Measurements from ENCODE around the gene FILIP1L. TPM values are rescaled to one million over a fixed set of nuclear protein-coding genes. Genes with fewer than 3 reads are reported as not detected.

The FILIP1L gene
- total RNA-seq, 2 experiments from 2014 or later = 0.10 to 0.17 TPM

- Mint-ChIP-seq H3K27ac (no peak overlapping the region), H3K27me3 (no peaks in the 10 kb centered on the region), H3K9me3 (no peaks in the 10 kb centered on the region), H3K4me1 (ENCODE audit: low read depth) (peaks cover 22% of the 10 kb centered on the region), H3K4me3 (no peak overlapping the region), H3K36me3 (peaks cover 15% of the 10 kb centered on the region)
- intact Hi-C loops (cut with micrococcal nuclease) = loop anchor here (1.0 kb wide), 1 partner anchor 8 kb away; no protein-coding TSS in a partner anchor
- ChIA-PET CTCF (interaction anchor here (1.5 kb wide), 1 partner anchor 16 kb away, joined by 3 read pairs; no protein-coding TSS in a partner anchor), POLR2A (interaction anchor here (0.6 kb wide), 1 partner anchor 214 kb away, joined by 4 read pairs; no protein-coding TSS in a partner anchor)
- no peak for DNase-seq
These were observed 254.5 kb downstream of the FILIP1L start for GRCh38 chr3:99859825-99860224.

DNA sequence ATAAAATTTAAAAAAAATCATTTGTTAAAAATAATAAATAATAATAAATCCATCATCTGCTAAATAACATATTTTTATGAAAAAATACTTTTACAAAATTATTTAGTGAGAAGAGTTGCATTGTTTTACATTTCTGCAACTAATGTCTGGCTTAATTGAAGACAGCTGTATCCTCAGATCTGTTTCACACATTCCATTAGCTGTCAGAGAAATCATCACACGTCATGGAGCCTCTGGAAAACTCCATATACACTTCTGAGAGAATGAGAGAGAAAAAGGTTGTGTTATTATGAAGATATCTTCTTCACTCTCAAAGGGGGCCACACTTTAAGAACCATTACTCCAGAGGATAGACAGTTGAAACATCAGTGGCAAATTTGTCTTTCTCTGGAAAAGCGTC is 255.8 kb downstream of the FILIP1L start:
- Mint-ChIP-seq H3K4me1 (ENCODE audit: low read depth) (peaks cover 22% of the 10 kb centered on the region), H3K27ac (no peak overlapping the region), H3K36me3 (peaks cover 13% of the 10 kb centered on the region), H3K27me3 (no peaks in the 10 kb centered on the region), H3K9me3 (no peaks in the 10 kb centered on the region), H3K4me3 (no peak overlapping the region)
- ChIA-PET POLR2A (no interaction called here), CTCF (no interaction called here)
- intact Hi-C loops (cut with micrococcal nuclease) = no loop called here
- no peak for DNase-seq

DNA sequence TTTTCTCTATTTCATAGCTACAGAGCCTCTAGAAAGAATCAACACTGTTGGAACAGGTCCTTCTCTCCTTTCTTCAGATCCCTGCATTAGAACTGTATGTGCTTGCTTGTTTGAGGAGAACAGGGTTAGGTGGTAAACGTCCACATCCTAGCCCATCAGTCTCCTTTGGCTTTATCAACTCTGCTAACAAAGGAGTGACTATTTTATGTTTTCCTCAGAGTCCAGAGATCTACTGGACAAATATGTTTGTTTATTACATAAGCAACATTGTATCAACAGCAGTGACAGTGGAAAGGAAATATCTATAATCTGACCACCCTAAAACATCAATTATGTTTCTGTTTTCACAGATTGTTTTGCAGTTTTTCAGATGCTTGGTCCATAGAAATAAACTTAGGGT is 257.0 kb downstream of the FILIP1L start:
- H3K27me3 Mint-ChIP-seq = no peaks in the 10 kb centered on the region
- ChIA-PET CTCF (interaction anchor here (0.6 kb wide), 1 partner anchor 606 kb away, joined by 3 read pairs; no protein-coding TSS in a partner anchor), POLR2A (no interaction called here)
- intact Hi-C loops (cut with micrococcal nuclease) = no loop called here
- H3K36me3 Mint-ChIP-seq = peaks cover 8% of the 10 kb centered on the region
- no peak overlapping the region for H3K4me3 Mint-ChIP-seq
- no peak overlapping the region for H3K27ac Mint-ChIP-seq
- peaks cover 22% of the 10 kb centered on the region for H3K4me1 Mint-ChIP-seq (ENCODE audit: low read depth)
- no peak for DNase-seq
- no peaks in the 10 kb centered on the region for H3K9me3 Mint-ChIP-seq

DNA sequence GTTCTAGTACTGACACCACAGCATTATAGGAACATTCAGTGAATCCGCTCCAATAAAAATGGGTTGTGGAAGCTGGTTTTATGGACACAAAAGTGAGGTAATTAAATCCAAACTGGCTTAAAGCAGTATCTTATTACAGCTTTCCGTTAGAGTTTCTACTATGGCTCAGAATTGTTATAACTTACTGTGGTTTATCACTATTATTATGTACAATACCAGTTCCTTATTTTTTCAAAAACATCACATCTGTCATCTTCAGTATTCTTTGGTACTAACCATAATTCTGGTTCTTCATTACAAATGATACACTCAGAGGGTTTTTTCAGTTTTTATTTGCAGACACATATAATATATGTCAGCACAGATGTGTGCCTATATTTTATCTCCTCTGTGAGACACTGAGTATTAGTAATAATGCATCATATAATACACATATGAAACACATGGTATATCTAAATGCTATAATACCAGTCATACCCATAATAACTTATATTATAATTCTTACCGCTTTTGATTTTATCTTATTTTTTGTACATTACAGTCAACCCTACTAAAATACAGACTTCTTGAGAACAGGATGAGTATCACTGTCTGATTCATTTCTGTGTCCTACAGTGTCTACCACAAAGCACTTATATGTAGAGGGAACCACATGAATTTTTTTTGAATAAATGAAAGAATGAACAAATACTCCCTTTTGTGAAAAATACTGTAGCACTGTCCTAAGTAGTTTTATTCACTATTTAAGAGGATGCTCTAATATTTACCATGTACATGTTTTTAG is 257.7 kb downstream of the FILIP1L start:
- ChIA-PET POLR2A (no interaction called here), CTCF (no interaction called here)
- Mint-ChIP-seq H3K4me1 (ENCODE audit: low read depth) (peaks cover 22% of the 10 kb centered on the region), H3K36me3 (peaks cover 8% of the 10 kb centered on the region), H3K27me3 (no peaks in the 10 kb centered on the region), H3K27ac (no peak overlapping the region), H3K4me3 (no peak overlapping the region), H3K9me3 (no peaks in the 10 kb centered on the region)
- intact Hi-C loops (cut with micrococcal nuclease) = loop anchor here (1.0 kb wide), 4 partner anchors 19 to 191 kb away; no protein-coding TSS in a partner anchor
- no peak for DNase-seq

- ChIA-PET CTCF (interaction anchor here (2.1 kb wide), 1 partner anchor 12 kb away, joined by 7 read pairs; no protein-coding TSS in a partner anchor), POLR2A (no interaction called here)
- H3K27me3 Mint-ChIP-seq = no peaks in the 10 kb centered on the region
- H3K36me3 Mint-ChIP-seq = peaks cover 8% of the 10 kb centered on the region
- H3K9me3 Mint-ChIP-seq = no peaks in the 10 kb centered on the region
- H3K4me1 Mint-ChIP-seq (ENCODE audit: low read depth) = peaks cover 22% of the 10 kb centered on the region
- no peak overlapping the region for H3K4me3 Mint-ChIP-seq
- H3K27ac Mint-ChIP-seq = no peak overlapping the region
- no peak for DNase-seq
- intact Hi-C loops (cut with micrococcal nuclease) = loop anchor here (1.0 kb wide), 4 partner anchors 19 to 191 kb away; no protein-coding TSS in a partner anchor
These were observed 258.4 kb downstream of the FILIP1L start for GRCh38 chr3:99855900-99856299.

- H3K9me3 Mint-ChIP-seq = no peaks in the 10 kb centered on the region
- POLR2A ChIA-PET = no interaction called here
- H3K27ac Mint-ChIP-seq = no peak overlapping the region
- no peak overlapping the region for H3K4me3 Mint-ChIP-seq
- H3K4me1 Mint-ChIP-seq (ENCODE audit: low read depth) = peaks cover 22% of the 10 kb centered on the region
- no peak for DNase-seq
- peaks cover 8% of the 10 kb centered on the region for H3K36me3 Mint-ChIP-seq
- H3K27me3 Mint-ChIP-seq = no peaks in the 10 kb centered on the region
- CTCF ChIA-PET = interaction anchor here (2.1 kb wide), 1 partner anchor 11 kb away, joined by 7 read pairs; no protein-coding TSS in a partner anchor
- intact Hi-C loops (cut with micrococcal nuclease) = no loop called here
These were observed 259.5 kb downstream of the FILIP1L start for GRCh38 chr3:99854756-99855298.

DNA sequence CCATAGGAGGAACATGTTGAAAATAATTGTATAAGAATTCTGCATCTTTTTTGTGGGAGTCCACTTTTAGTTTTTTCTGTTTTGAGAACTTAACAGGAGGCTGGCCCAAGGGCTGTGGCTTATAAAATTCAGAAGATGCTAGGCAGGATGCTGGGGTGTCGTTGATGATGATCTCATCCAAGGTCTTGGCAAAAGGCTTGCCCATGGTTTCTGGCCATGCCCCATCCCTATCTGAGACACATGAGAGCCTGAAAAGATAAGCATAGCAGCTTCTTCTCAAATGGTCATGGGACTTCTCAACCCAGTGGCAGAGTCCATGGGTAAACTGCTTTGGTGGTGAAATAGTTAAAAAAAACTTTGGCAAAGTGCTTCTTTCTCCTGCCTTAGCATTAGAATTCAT is 261.4 kb downstream of the FILIP1L start:
- no peak overlapping the region for H3K27ac Mint-ChIP-seq
- peaks cover 24% of the 10 kb centered on the region for H3K4me1 Mint-ChIP-seq (ENCODE audit: low read depth)
- no peak overlapping the region for H3K4me3 Mint-ChIP-seq
- intact Hi-C loops (cut with micrococcal nuclease) = no loop called here
- POLR2A ChIA-PET = no interaction called here
- CTCF ChIA-PET = interaction anchor here (1.2 kb wide), 1 partner anchor 10 kb away, joined by 3 read pairs; no protein-coding TSS in a partner anchor
- H3K27me3 Mint-ChIP-seq = no peaks in the 10 kb centered on the region
- no peaks in the 10 kb centered on the region for H3K9me3 Mint-ChIP-seq
- DNase-seq = no peak
- peaks cover 3% of the 10 kb centered on the region for H3K36me3 Mint-ChIP-seq

DNA sequence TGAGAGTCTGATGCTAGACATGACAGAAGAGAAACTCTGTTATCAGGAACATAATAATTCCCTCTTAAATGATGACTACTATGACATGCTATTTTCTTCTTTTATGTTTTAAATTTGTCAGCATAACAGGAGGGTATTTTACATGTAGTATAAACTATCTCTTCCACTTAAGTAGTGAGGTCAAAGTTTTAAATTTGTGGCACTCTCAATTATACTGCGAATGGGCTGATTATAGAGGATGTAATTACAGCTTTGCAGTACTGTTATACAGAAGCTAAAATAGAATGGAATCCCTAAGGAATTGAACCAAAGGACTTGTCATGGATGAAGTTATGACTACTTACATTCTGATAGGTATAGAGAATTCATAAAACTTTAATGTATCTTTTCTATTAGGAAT is 262.3 kb downstream of the FILIP1L start:
- Mint-ChIP-seq H3K27me3 (no peaks in the 10 kb centered on the region), H3K27ac (no peak overlapping the region), H3K9me3 (no peaks in the 10 kb centered on the region), H3K36me3 (peaks cover 3% of the 10 kb centered on the region), H3K4me1 (ENCODE audit: low read depth) (peaks cover 20% of the 10 kb centered on the region), H3K4me3 (no peak overlapping the region)
- CTCF ChIA-PET = interaction anchor here (1.2 kb wide), 1 partner anchor 9 kb away, joined by 3 read pairs; no protein-coding TSS in a partner anchor
- intact Hi-C loops (cut with micrococcal nuclease) = no loop called here
- DNase-seq = no peak
- POLR2A ChIA-PET = no interaction called here

DNA sequence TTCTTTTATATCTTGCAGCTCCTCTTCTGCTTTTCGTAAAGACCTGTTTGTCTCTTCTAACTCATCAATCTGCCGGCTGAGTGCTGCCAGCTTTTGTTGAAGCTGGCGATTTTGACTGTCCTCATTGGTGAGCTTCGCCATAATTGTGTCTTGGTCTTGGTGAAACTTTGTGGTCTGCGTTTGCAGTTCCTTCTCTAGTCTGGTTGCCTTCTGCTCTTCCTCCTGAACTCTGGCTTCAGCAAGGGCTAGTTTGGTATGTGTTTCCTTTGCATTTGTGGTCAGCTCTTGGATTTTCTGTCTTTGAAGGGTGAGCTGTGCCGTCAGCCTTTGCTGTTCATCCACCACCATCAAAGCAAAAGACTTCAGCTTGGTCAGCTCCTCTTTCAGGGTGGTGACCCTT is 263.7 kb downstream of the FILIP1L start:
- H3K36me3 Mint-ChIP-seq = no peaks in the 10 kb centered on the region
- no peak for DNase-seq
- ChIA-PET POLR2A (no interaction called here), CTCF (interaction anchor here (1.0 to 1.3 kb wide), 4 partner anchors 19 to 403 kb away, joined by 3 to 5 read pairs (median 3); no protein-coding TSS in a partner anchor)
- no peak overlapping the region for H3K4me3 Mint-ChIP-seq
- intact Hi-C loops (cut with micrococcal nuclease) = no loop called here
- no peak overlapping the region for H3K27ac Mint-ChIP-seq
- H3K4me1 Mint-ChIP-seq (ENCODE audit: low read depth) = peaks cover 8% of the 10 kb centered on the region
- H3K27me3 Mint-ChIP-seq = no peaks in the 10 kb centered on the region
- no peaks in the 10 kb centered on the region for H3K9me3 Mint-ChIP-seq

GRCh38 chr3:99848433-99848832 is 265.9 kb downstream of the FILIP1L start:
- no peak for DNase-seq
- Mint-ChIP-seq H3K27me3 (no peaks in the 10 kb centered on the region), H3K36me3 (no peaks in the 10 kb centered on the region), H3K4me3 (no peak overlapping the region), H3K27ac (no peak overlapping the region), H3K9me3 (no peaks in the 10 kb centered on the region), H3K4me1 (ENCODE audit: low read depth) (peaks cover 16% of the 10 kb centered on the region)
- POLR2A ChIA-PET = no interaction called here
- intact Hi-C loops (cut with micrococcal nuclease) = no loop called here
- CTCF ChIA-PET = no interaction called here

- no peaks in the 10 kb centered on the region for H3K36me3 Mint-ChIP-seq
- H3K9me3 Mint-ChIP-seq = no peaks in the 10 kb centered on the region
- DNase-seq = no peak
- no peaks in the 10 kb centered on the region for H3K27me3 Mint-ChIP-seq
- intact Hi-C loops (cut with micrococcal nuclease) = no loop called here
- POLR2A ChIA-PET = no interaction called here
- CTCF ChIA-PET = interaction anchor here (0.9 to 1.5 kb wide), 4 partner anchors 15 to 414 kb away, joined by 3 to 4 read pairs (median 4); partner anchors contain the start of gene TBC1D23
- H3K4me1 Mint-ChIP-seq (ENCODE audit: low read depth) = peaks cover 16% of the 10 kb centered on the region
- H3K4me3 Mint-ChIP-seq = no peak overlapping the region
- H3K27ac Mint-ChIP-seq = no peak overlapping the region
These were observed 267.7 kb downstream of the FILIP1L start for GRCh38 chr3:99846477-99847160.

DNA sequence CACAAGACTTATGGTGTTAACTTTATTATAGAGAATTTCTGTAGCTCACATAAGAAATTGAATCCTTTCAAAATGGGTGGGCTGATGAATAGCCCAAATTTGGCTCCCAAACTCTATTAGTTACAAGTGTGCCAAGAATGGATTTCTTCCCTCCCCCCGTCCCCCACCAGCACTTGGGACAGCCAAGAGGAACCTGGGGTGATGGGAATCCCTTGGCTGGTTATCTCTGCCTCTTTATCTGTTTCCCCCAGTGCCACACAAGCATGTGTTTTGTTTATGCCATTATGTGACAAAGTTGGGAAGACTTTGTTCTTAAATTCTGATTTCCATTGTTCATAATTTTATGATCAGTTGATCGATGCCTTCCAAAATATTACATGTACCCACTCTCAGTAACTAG is 268.3 kb downstream of the FILIP1L start:
- CTCF ChIA-PET = interaction anchor here (1.0 kb wide), 1 partner anchor 414 kb away, joined by 3 read pairs; the partner anchor contains the start of gene TBC1D23
- Mint-ChIP-seq H3K27me3 (no peaks in the 10 kb centered on the region), H3K36me3 (no peaks in the 10 kb centered on the region), H3K27ac (no peak overlapping the region), H3K9me3 (no peaks in the 10 kb centered on the region), H3K4me1 (ENCODE audit: low read depth) (peaks cover 16% of the 10 kb centered on the region), H3K4me3 (no peak overlapping the region)
- intact Hi-C loops (cut with micrococcal nuclease) = no loop called here
- POLR2A ChIA-PET = no interaction called here
- no peak for DNase-seq

Data from activated CD4-positive, alpha-beta memory T cell treated with anti-CD3 and anti-CD28 coated beads for 36 hours (primary cell).